ENCODE results near the gene KDM4C. TPM values are rescaled to one million over a fixed set of nuclear protein-coding genes. Genes with fewer than 3 reads are reported as not detected.
A peak's percentile ranks its signal among the peaks of the same experiment; 100 is the strongest.
"Not testable (repeated sequence)": the region's sequence is repeated elsewhere in the genome, so short reads cannot be mapped to it uniquely, and the experiment has no call there.

The KDM4C gene
- total and polyA plus RNA-seq, 11 donors, result 4.4 to 19.9 (median 13.3) TPM

DNA sequence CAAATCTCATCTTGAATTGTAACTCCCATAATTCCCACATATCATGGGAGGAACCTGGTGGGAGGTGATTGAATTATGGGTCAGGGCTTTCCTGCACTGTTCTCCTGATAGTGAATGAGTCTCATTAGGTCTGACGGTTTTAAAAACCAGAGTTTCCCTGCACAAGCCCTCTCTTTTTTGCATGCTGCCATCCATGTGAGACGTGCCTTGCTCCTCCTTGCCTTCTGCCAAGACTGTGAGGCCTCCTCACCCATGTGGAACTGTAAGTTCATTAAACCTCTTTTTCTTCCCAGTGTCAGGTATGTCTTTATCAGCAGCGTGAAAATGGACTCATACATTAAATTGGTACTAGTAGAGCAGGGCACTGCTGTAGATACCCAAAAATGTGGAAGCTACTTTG is 22.4 kb upstream of the KDM4C start:
- Histone ChIP-seq H3K36me3 (no peaks in the 10 kb centered on the region), H3K27me3 (no peaks in the 10 kb centered on the region), H3K9me3 (no peaks in the 10 kb centered on the region), H3K27ac (no peak overlapping the region), H3K4me3 (no peak overlapping the region), H3K4me1 (no peaks in the 10 kb centered on the region)
- intact Hi-C loops (cut with DNase I), result loop anchor here in 8 of 10 donors (5.0 to 10.0 kb wide), 4 partner anchors 148 to 381 kb away; no protein-coding TSS in a partner anchor
- TF ChIP-seq, protein P1, sequence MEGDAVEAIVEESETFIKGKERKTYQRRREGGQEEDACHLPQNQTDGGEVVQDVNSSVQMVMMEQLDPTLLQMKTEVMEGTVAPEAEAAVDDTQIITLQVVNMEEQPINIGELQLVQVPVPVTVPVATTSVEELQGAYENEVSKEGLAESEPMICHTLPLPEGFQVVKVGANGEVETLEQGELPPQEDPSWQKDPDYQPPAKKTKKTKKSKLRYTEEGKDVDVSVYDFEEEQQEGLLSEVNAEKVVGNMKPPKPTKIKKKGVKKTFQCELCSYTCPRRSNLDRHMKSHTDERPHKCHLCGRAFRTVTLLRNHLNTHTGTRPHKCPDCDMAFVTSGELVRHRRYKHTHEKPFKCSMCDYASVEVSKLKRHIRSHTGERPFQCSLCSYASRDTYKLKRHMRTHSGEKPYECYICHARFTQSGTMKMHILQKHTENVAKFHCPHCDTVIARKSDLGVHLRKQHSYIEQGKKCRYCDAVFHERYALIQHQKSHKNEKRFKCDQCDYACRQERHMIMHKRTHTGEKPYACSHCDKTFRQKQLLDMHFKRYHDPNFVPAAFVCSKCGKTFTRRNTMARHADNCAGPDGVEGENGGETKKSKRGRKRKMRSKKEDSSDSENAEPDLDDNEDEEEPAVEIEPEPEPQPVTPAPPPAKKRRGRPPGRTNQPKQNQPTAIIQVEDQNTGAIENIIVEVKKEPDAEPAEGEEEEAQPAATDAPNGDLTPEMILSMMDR (IDR thresholded peaks at IDR 0.05), result no peak
- no peak for TF ChIP-seq POLR2A (IDR thresholded peaks at IDR 0.05)
- ATAC-seq (no peak), DNase-seq (no peak)
- WGBS, 4 donors, result 84 to 91% (median 90%) methylated on average over 3 of the region's 3 CpGs

DNA sequence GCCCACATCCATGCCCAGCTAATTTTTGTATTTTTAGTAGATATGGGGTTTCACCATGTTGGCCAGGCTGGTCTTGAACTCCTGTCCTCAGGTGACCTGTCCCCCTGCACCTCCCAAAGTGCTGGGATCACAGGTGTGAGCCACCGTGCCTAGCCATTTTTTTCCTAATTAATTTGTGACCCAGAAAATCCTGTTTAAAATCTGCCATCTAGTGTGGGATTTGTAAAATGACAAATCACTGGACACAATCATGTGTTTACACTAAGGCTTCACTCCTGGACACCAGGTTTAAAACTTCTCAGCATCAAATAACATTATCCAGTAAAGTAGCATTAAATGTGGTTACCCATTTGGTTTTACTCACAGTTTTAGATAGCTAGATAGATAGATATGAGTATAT is 18.6 kb upstream of the KDM4C start:
- Histone ChIP-seq H3K9me3 (no peaks in the 10 kb centered on the region), H3K27ac (no peak overlapping the region), H3K27me3 (peaks cover 0 to 9% (median 0%) of the 10 kb centered on the region in 9 donors), H3K4me3 (no peak overlapping the region), H3K4me1 (no peaks in the 10 kb centered on the region), H3K36me3 (no peaks in the 10 kb centered on the region)
- TF ChIP-seq, protein P1 (IDR thresholded peaks at IDR 0.05), result peak in 7 of 12 donors; percentile 12 to 39 (median 23)
- no peak for TF ChIP-seq POLR2A (IDR thresholded peaks at IDR 0.05)
- ATAC-seq (no peak), DNase-seq (no peak)
- WGBS, 4 donors, result 0 to 17% (median 8%) methylated on average over 1 of the region's 1 CpG
- intact Hi-C loops (cut with DNase I), result loop anchor here in 9 of 10 donors (2.0 to 10.0 kb wide), 5 partner anchors 152 to 384 kb away; no protein-coding TSS in a partner anchor

DNA sequence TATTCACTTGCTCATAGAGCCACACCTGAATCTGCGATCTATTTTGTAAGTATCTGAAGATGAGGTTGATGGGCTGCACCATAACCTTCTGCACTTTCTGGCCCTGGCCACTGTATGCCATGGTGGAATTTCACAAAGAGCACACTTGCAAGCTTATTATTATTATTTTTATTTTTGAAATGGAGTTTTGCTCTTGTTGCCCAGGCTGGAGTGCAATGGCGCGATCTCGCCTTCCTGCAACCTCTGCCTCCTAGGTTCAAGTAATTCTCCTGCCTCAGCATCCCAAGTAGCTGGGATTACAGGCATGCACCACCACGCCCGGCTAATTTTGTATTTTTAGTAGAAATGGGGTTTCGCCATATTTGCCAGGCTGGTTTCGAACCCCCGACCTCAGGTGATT is 8.9 kb upstream of the KDM4C start:
- intact Hi-C loops (cut with DNase I); ATAC-seq: not testable (repeated sequence)

GRCh38 chr9:6754861-6755260 is 2.9 kb upstream of the KDM4C start:
- not testable (repeated sequence) for H3K9me3 ChIP-seq, H3K27me3 ChIP-seq, H3K36me3 ChIP-seq, DNase-seq, ATAC-seq, H3K27ac ChIP-seq, H3K4me3 ChIP-seq
- 90 to 94% (median 92%) methylated on average over 10 of the region's 10 CpGs for WGBS, 4 donors
- H3K4me1 ChIP-seq, result peaks cover 0 to 21% (median 8%) of the 10 kb centered on the region in 12 donors
- intact Hi-C loops (cut with DNase I), result loop anchor here in 4 of 10 donors (5.0 to 10.0 kb wide), 3 partner anchors 50 to 343 kb away; partner anchors contain the start of gene UHRF2 (in 1 of the 4)

More for the DNA sequence above, 8.9 kb upstream of the KDM4C start:
- H3K36me3 ChIP-seq, H3K4me1 ChIP-seq, H3K27ac ChIP-seq, H3K4me3 ChIP-seq, DNase-seq, H3K27me3 ChIP-seq, H3K9me3 ChIP-seq: not testable (repeated sequence)
- whole genome bisulfite sequencing, 4 donors, result 94 to 98% (median 97%) methylated on average over 9 of the region's 9 CpGs

- Histone ChIP-seq H3K27ac (peak overlapping the region; percentile 90 to 99 (median 98)), H3K4me3 (peak overlapping the region; percentile 62 to 99 (median 90)), H3K4me1 (peaks cover 0 to 16% (median 8%) of the 10 kb centered on the region in 12 donors), H3K36me3 (no peaks in the 10 kb centered on the region), H3K9me3 (no peaks in the 10 kb centered on the region), H3K27me3 (no peaks in the 10 kb centered on the region)
- intact Hi-C loops (cut with DNase I), result loop anchor here in 6 of 10 donors (1.0 to 10.0 kb wide), 6 partner anchors 52 to 345 kb away; partner anchors contain the start of gene UHRF2 (in 1 of the 6)
- ATAC-seq (peak; percentile 26 to 67 (median 54)), DNase-seq (peak in 1 of 5 donors; percentile 63)
- WGBS, 4 donors, result 0 to 1% (median 1%) methylated on average over 8 to 14 of the region's 14 CpGs
- no peak for TF ChIP-seq POLR2A (IDR thresholded peaks at IDR 0.05)
- TF ChIP-seq, protein P1 (IDR thresholded peaks at IDR 0.05), result no peak
Observed at GRCh38 chr9:6757132-6757455, 679 bp upstream of the KDM4C start.

Data from heart left ventricle (tissue), 16 donors.